Lower lobe of right lung (tissue), 2 donors: ENCODE data around the gene DHDH. TPM values are rescaled to one million over a fixed set of nuclear protein-coding genes. Genes with fewer than 3 reads are reported as not detected.

ENCODE experiments used
- ATAC-seq, 2 donors: fragments of 200-7000 bp; cut with Tn5 transposase; one replicate each; pipeline ENCODE4 v1.9.1; 2020 to 2022; ENCODE audit warnings: mild to moderate bottlenecking in 2 of 2, moderate library complexity in 2 of 2
- DNase-seq: peaks from one replicate; pipeline ENCODE4 v3.0.0-alpha.2; 2020
- H3K27ac ChIP-seq: fragments of 200-600 bp; one replicate; pipeline ENCODE4 v1.8.0; 2022
- H3K27me3 ChIP-seq: fragments of 200-600 bp; one replicate; pipeline ENCODE4 v1.8.0; 2022; ENCODE audit warnings: low read depth
- H3K36me3 ChIP-seq: fragments of 200-600 bp; one replicate; pipeline ENCODE4 v1.8.0; 2022; ENCODE audit warnings: mild to moderate bottlenecking
- H3K4me1 ChIP-seq: fragments of 200-600 bp; one replicate; pipeline ENCODE4 v1.8.0; 2022
- H3K4me3 ChIP-seq: fragments of 200-600 bp; one replicate; pipeline ENCODE4 v1.8.0; 2022; ENCODE audit warnings: mild to moderate bottlenecking
- H3K9me3 ChIP-seq: fragments of 200-600 bp; one replicate; pipeline ENCODE4 v1.8.0; 2022
- intact Hi-C: fragments of 100-400 bp; cut with DNase I; formaldehyde crosslinking; loops from one replicate; pipeline ENCODE4 v1.11.0; 2022
- total RNA-seq: library from RNA; stranded (reverse); fragmentation: NEBNext Ultra II Directional; extraction: Animal tissue kit (Norgen Biotek cat#: 25700); gene quantifications from one replicate; pipeline ENCODE4 v1.2.1, GENCODE V29; 2021
- TF ChIP-seq, protein P1 (sequence below): fragments of 200-600 bp; IDR thresholded peaks from one replicate; pipeline ENCODE4 v1.8.0; 2022; ENCODE audit warnings: antibody characterized with exemption, mild to moderate bottlenecking
- donor health status: DM: no; HTN: yes; CAD: no; lungs with severe emphysema.

Gene DHDH
- total RNA-seq, 1 donor from 2014 or later, result 1.9 TPM

DNA sequence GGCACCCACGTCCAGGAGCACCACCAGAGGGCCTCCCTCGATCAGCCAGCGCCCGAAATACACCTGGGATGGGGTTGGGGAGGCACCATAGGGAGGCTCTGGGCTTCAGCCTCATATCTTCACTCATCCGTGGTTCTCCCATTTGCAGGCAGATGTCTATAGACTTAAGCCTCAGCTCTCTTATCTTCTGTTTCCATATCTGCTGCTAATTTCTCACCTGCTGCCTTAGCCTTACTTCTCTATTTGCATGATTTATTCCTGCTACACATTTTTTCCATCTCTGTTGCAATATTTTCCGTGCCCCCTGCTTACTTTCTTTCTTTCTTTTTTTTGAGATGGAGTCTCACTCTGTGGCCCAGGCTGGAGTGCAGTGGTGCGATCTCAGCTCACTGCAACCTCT, 53.8 kb downstream of the DHDH start:
- H3K4me3 ChIP-seq, result no peak overlapping the region
- no peaks in the 10 kb centered on the region for H3K27me3 ChIP-seq
- no peaks in the 10 kb centered on the region for H3K9me3 ChIP-seq
- H3K36me3 ChIP-seq, result peaks cover 73% of the 10 kb centered on the region
- intact Hi-C loops, result no loop called here
- H3K27ac ChIP-seq, result no peak overlapping the region
- no peak for ATAC-seq
- TF ChIP-seq, protein P1, sequence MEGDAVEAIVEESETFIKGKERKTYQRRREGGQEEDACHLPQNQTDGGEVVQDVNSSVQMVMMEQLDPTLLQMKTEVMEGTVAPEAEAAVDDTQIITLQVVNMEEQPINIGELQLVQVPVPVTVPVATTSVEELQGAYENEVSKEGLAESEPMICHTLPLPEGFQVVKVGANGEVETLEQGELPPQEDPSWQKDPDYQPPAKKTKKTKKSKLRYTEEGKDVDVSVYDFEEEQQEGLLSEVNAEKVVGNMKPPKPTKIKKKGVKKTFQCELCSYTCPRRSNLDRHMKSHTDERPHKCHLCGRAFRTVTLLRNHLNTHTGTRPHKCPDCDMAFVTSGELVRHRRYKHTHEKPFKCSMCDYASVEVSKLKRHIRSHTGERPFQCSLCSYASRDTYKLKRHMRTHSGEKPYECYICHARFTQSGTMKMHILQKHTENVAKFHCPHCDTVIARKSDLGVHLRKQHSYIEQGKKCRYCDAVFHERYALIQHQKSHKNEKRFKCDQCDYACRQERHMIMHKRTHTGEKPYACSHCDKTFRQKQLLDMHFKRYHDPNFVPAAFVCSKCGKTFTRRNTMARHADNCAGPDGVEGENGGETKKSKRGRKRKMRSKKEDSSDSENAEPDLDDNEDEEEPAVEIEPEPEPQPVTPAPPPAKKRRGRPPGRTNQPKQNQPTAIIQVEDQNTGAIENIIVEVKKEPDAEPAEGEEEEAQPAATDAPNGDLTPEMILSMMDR, result no peak
- peaks cover 17% of the 10 kb centered on the region for H3K4me1 ChIP-seq
- DNase-seq, result no peak

DNA sequence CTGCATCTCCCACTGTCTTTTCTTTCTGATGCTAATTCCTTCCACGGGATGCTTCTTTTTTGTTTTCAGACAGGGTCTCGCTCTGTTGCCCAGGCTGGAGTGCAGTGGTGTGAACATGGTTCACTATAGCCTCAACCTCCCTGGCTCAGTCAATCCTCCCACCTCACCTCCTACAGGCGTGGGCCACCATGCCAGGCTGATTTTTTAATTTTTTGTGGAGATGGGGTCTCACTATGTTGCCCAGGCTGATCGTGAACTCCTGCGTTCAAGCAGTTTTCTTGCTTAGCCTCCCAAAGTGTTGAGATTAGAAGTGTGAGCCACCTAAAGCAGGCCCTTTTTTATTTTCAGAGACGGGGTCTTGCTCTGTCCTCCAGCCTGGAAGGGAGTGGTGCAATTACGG, 54.8 kb downstream of the DHDH start:
- DNase-seq, result no peak
- ATAC-seq, result no peak
- intact Hi-C loops, result no loop called here
- TF ChIP-seq, protein P1, result no peak
- H3K36me3 ChIP-seq, result peaks cover 63% of the 10 kb centered on the region
- H3K9me3 ChIP-seq, result no peaks in the 10 kb centered on the region
- H3K4me1 ChIP-seq, result peaks cover 19% of the 10 kb centered on the region
- H3K4me3 ChIP-seq, result no peak overlapping the region
- no peaks in the 10 kb centered on the region for H3K27me3 ChIP-seq
- no peak overlapping the region for H3K27ac ChIP-seq

DNA sequence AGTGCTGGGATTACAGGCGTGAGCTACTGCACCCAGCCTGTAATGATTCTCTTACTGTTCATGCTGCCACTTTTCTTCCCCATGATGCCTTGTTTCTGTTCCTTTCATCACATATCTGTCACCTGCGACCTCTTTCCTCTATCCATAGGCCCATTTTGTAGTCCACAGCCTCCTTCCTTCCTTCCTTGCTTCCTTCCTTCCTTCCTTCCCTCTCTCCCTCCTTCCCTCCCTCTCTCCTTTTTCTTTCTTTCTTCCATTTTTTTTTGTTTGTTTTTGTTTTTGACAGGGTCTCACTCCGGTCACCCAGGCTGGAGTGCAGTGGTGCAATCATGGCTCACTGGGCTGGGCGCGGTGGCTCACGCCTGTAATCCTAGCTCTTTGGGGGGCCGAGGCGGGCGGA, 55.4 kb downstream of the DHDH start:
- H3K27ac ChIP-seq, result no peak overlapping the region
- peaks cover 19% of the 10 kb centered on the region for H3K4me1 ChIP-seq
- H3K9me3 ChIP-seq, result no peaks in the 10 kb centered on the region
- TF ChIP-seq, protein P1, result no peak
- ATAC-seq (no peak), DNase-seq (no peak)
- intact Hi-C loops, result no loop called here
- H3K27me3 ChIP-seq, result no peaks in the 10 kb centered on the region
- H3K36me3 ChIP-seq, result peaks cover 58% of the 10 kb centered on the region
- no peak overlapping the region for H3K4me3 ChIP-seq

DNA sequence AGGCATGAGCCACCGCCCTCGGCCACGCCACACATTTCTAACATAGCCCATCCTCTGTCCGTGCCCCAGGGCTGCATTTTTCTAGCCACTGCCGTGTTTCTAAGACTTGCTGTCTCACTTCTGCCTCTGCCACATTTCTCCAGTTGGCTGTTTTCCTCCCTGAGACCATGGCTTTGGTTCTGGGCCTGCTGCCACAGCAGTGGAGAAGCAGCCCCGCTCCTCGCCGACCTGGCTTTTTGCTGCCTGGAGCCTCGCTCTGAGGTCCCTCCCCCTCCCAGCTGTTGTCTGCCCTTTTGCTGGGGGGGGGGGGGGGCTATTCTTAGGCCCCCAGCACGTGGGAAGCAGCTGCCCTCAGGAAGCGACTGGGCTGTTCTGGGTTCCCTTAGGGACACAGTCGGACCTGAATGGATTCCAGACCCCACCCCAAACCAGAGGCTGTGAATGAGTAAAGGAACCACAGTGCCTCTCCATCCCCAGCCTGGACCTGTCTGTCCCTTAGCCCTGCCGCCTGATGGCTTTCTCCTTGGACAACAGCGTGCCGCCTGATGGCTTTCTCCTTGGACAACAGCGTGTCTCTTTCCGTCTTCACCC, 56.3 kb downstream of the DHDH start:
- Histone ChIP-seq H3K27me3 (no peaks in the 10 kb centered on the region), H3K4me3 (no peak overlapping the region), H3K36me3 (peaks cover 48% of the 10 kb centered on the region), H3K27ac (no peak overlapping the region), H3K9me3 (no peaks in the 10 kb centered on the region), H3K4me1 (peaks cover 28% of the 10 kb centered on the region)
- intact Hi-C loops, result no loop called here
- no peak for DNase-seq
- ATAC-seq, result no peak
- TF ChIP-seq, protein P1, result no peak

DNA sequence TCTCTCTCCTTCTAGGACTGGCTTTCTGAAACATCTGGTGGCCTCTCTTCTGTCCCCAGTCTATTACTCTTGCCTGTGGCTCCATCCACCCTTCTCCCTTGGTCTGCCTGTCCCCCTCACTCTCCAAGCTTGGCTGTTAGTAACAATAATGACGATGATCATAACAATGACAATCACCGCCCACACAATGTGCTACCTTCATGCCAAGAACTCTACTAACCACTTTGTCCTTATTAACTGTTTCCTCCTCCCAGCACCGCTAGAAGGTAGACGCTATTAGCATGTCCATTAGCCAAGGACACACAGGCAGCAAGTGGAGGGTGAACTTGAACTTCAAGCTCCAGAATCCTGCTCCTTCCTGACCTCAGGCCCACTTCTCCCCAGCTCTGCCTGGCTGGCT, 56.9 kb downstream of the DHDH start:
- intact Hi-C loops, result no loop called here
- TF ChIP-seq, protein P1, result no peak
- Histone ChIP-seq H3K27ac (no peak overlapping the region), H3K9me3 (no peaks in the 10 kb centered on the region), H3K27me3 (no peaks in the 10 kb centered on the region), H3K4me3 (no peak overlapping the region), H3K4me1 (peaks cover 31% of the 10 kb centered on the region), H3K36me3 (peaks cover 42% of the 10 kb centered on the region)
- DNase-seq (no peak), ATAC-seq (no peak)
